HG02973 (cell line): ENCODE results near the gene TRERF1.
"Not testable (repeated sequence)": the region's sequence is repeated elsewhere in the genome, so short reads cannot be mapped to it uniquely, and the experiment has no call there.

Source experiments
- ATAC-seq: cut with Tn5 transposase; IDR thresholded peaks from one replicate; pipeline ENCODE4 v1.9.1; 2021; ENCODE audit warnings: moderate library complexity; ENCODE audit not compliant: unreplicated experiment

Gene TRERF1

DNA sequence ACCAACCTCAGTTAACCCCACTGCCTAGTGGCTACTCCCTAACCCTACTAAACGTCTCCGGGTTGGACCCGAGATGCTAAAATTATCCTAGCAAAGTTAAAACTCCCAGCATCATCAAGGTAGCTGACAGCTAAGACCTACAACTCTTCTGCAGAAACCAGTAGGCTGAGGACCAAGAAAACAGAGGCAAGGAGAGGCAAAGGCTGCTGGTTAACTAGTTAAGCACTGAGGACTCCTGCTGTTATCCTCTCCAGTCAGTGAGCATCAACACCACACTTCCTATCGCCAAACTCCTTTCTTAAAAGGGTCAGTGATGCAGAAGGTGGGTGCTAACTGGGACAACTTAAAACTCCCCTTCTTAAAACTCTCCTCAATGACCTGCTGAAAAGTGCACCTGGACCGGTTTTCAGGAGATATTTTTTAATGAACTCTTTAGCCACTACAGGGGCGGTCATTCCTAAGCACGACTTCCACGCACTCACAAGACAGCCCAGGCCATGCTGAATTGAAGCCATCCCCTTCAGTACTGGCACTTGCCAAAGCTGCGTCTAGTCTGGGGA, 1.7 kb downstream of the TRERF1 start:
- ATAC-seq, result no peak

DNA sequence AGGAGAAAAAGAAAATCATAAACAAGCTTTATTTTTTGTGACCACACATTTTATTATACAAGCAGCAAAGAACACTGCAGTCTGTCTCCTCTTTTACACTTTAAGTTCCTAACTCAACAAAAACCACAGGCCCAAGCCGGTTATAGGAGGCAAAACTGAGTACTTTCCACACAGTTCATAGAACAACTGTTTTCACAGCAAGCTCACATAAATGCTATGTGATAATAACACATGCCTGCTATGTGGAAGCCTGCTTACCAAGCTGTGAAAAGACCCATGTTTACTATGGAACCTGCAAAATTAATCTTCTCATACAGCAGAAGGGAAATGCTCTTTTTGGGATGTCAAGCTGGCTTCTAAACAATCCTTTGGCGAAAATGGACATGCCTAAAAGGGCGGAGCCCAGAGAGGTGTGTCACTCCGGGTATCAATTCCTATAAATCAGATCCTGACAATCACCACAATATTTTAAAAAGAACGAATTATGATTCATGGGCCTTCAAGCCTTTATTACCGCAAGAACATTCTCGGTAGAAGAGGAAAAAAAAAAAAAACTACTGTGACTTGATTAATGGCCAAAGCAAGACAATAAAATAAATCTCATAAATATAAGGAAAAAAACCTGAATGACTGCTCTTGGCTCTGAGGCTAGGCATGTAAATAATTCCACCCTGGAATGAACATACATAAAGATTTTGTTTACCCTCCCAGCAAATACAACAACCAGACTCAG, 2.6 kb downstream of the TRERF1 start:
- no peak for ATAC-seq

DNA sequence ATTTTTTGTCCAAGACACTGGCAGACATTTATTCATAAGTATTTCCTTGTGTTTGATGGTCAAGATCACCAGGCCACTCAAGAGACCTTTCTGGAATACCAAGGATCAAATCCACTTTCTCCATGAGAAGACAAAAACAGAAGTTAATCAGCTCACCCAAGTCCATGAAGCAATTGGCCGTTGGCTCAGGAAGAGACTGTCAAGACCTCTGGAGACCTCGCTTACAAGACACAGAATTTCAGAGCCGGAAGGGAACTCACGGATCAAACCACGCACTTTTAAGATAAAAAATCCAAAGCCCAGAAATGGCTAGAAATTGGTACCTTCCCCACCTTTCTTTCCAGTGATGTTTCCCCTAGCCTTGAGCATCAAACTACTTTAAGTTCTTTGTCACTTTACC, 3.3 kb downstream of the TRERF1 start:
- no peak for ATAC-seq

DNA sequence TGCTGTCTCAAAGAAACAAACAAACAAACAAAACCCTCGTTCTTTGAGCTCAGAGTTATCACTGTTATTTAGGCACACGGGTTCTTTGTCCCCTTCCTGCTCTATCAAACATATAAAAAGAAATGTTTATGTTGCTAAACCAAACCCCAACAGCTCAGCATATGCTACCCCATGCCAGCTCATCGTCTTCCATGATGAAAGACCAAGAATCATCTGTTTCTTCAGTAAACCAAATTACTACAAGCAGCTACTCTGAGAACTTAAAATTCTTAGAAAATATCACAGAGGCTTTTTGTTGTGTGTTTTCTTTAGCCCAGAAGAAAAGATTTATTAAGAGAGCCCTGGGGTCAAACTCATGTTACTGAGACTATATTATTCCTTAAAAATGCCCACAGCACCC, 4.7 kb downstream of the TRERF1 start:
- ATAC-seq, result no peak

DNA sequence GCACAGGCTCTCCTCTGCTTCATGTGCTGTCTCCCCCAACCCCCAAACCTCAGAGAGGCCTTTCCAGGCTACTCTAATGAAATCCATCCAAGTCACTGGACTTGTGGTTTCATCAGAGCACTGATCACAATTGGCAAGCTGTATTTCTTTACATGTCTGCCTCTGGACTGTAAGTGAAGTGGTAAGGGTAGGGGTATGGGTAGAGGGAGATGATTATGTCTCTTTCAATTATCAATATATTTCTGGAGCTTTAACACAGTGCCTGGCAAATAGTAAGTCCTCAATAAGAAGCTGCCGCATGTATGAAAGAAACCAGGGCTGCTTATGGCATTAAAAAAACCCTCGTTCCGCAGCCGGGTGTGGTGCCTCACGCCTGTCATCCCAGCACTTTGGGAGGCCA, 5.4 kb downstream of the TRERF1 start:
- no peak for ATAC-seq

DNA sequence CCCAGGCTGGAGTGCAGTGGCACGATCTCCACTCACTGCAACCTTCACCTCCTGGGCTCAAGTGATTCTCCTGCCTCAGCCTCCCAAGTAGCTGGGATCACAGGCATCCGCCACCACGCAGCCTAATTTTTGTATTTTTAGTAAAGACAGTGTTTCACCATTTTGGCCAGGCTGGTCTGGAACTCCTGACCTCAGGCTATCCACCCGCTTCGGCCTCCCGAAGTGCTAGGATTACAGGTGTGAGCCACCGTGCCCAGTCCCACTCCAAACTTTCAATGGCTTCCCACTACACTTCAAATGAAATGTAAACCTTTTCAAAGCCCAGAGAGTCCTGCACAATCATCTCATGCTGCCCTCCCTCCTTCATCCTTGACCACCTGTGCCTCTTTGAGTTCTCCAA, 5.8 kb downstream of the TRERF1 start:
- not testable (repeated sequence) for ATAC-seq

DNA sequence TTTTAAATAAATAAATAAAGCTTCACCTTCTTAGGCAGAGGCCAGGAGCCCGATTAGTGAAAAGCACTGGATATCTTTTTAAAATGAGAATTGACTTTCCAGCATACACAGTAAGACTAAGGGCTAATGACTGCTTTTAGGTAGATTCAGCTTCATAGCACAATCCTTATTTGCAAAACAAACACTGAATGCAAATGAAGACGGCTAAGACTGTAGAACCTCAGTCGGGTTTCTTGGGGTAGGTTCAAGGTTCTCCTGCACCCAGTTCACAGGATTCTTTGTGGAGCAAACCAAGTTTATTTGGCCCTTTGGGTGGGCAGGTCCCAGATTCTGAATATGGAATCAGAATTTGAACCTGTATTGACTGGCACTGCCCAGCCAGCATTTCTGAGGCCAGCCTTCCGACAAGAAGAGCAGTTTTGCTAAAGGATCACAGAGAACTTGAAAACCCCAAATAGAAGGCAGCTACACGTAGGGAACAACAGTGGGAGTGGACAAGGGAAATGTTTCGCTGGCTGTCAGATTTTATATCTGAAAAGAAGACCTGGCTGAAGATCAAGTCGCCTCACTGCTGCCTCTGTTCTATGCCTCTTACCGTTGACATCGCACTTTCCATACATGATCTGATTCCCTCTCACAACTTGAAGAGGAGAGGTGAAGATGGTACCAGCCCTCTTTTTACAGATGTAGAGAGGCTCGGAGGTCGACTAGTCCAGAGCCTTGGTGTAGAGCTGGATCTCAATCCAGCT, 8.2 kb downstream of the TRERF1 start:
- no peak for ATAC-seq

DNA sequence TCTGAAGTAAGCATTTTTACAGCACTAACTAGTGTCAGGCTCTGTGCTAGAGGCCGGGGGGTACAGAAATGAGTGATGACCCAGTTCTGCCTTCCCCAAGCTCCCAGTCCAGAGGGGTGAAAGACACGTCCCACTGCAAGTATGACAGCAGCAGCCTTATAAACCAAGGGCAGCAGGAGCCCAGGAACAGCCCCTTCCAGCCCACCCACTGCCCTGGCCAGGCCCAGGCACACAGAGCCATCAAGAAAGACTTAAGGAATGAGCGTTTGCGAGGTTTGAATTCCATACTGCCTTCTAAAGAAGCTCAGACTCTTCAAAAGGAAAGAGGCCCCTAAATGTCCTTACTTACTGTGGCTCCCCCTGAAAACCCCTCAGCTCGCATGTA, 10.0 kb downstream of the TRERF1 start:
- no peak for ATAC-seq

DNA sequence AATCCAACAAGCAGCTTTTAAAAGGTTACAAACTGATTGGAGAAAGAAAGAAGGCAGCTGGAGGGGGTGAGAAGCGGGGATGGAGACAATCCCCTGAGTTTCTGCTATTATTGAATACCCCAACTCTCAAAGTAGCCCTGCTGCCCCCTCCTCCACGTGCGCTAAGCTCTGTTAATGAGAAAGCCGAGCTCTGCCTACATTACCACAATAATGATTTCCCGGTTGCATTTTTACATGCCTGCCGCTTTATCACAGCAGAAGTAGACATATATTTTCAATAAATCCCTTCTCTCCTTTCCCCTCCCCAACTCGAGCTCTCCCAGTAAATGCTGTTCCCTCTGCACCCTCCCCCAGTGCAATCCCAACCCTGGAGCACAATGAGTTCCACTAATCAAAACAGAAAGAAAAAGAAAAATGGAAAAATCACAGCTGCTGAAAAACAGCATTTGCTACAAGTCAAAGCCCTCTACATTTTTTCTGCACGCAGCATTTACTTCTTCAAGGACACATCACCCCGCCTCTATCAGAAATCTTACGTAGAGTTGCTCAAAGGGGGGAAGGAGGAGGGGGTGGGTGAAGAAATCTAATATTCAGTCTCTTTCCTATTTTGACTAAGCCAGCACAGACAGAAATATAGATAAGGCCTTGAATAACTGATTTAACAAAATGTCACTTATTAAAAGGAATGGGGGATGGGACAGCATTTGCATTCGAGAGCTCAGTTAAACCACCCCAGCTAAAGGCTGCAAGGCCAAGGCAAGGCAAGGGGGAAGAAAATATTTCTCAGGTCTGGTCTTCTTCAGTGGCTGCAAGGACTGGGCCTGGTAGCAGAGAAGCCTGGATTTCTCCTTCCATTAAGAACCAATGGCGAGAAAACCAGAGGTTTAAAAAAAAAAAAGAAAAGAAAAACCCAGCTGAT, 10.7 kb downstream of the TRERF1 start:
- ATAC-seq, result no peak

DNA sequence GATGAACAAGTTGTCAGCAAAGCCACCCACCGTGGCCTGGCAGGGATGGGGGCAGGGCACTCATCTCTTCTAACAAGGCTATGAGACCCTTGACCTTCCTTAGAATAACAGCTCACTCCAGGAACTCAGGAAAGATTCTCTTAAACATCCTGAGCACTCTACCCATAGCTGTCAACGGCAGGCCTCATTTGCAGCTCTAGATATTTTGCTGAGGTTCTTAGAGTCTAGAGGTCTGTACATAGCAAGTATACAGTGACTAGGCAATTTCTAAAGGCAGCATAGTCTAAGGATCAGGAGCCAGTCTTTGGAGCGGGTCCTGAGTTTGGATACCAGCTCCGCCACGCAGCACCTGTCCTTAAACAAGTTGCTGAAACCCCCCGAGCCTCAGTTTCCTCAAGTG, 11.7 kb downstream of the TRERF1 start:
- no peak for ATAC-seq

DNA sequence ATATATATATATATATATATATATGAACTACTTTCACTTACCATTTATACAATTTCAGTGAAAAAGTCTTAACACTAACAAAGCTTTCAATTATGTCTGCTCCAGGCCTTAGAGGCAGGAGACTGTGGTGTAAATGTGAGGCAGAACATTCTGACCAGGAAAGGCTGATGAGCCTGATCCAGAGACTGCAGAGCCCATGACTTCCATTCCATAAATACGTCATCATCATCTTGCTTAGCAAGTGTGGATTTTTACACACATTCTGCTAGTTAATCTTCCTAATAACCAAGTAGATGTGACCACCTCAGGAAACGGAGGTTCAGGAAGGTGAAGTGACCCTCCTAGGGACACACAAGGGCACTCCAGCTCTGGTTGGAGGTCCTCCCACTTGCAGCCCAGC, 14.9 kb downstream of the TRERF1 start:
- ATAC-seq, result no peak

DNA sequence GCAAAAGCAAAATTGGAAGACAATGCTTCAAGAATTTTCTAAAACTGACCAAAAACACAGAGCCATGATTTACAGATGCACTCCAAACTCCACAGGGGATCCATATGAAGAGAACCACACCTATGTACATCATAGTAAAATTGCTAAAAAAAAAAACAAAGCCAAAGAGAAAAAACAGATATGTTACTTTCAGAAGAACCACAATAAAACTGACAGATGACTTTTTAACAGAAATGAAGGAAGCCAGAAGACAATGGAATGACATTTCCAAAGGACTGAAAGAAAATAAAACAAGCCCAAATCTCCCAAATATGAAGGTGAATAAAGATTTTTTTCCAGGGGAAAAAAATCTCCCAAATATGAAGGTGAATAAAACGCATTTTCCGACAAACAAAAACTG, 17.5 kb downstream of the TRERF1 start:
- no peak for ATAC-seq

DNA sequence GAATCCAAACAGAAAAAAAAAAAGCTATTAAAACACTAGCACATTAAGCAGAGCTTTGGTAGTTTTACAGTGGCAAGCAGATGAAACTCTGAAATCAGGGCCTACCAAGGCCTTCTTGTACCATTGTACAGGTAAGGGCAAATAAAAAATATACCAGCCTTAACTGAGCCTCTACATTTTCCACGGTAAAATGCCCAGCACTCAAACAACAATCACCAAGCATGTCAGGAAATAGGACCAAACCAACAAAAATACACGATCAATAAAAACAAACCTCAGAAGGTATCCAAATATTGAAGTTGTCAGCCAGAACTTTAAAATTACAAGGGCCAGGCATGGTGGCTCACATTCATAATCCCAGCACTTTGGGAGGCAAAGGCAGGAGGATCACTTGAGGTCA, 18.3 kb downstream of the TRERF1 start:
- ATAC-seq, result no peak

DNA sequence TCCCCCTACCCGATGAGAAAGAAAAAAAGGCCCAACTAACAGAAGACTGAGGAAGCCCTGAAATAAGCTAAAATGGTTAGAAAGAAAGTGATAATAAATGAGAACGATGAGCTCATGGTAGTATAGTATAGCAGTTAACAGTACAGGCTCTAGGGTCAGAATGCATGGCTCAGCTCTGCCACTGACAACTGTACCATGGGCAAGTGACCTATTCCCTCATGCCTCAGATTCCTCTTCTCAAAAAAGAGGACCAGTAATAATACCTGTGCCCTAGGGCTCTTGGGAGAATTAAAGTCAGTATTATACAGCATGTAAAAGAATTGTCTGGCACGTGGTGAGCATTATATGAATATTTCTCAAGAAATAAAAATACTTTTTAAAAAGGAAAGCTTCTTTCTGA, 19.8 kb downstream of the TRERF1 start:
- no peak for ATAC-seq

DNA sequence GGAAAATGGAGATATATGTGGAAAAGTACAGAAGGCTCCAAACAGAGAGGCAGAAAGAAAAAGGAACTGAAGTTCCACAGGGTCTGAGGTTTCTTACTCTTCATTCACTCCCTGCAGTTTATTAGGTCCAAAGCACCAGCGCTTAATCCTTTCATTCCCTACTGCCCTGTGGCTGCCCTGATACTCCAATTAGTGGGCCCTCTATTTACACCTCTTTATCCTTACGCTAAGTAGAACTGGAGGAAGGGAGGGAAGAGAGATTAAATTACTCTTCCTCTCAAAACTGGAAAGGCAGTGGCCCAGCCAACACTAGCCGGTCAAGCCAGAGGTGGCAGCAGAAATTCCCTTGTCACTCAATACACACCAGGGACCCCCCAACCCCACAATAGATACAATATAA, 20.4 kb downstream of the TRERF1 start:
- ATAC-seq, result no peak

DNA sequence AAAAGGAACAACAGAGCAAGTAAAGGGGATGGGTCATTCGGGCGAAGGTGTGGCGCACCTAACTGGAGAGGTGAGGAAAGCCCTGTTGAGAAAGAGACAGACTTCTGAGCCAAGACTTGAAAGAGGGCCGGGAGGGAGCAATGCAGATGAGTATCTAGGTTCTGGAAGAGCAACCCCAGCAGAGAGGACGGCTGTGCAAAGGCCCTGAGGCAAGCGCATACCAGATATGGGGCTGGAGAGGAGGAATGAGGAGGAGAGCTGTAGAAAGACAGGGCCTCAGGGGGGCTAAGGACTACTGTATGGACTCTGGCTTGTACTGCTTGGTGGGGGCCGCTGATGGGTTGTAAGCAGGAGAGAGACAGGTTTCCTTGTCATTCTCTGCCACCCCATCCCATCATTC, 21.9 kb downstream of the TRERF1 start:
- no peak for ATAC-seq

DNA sequence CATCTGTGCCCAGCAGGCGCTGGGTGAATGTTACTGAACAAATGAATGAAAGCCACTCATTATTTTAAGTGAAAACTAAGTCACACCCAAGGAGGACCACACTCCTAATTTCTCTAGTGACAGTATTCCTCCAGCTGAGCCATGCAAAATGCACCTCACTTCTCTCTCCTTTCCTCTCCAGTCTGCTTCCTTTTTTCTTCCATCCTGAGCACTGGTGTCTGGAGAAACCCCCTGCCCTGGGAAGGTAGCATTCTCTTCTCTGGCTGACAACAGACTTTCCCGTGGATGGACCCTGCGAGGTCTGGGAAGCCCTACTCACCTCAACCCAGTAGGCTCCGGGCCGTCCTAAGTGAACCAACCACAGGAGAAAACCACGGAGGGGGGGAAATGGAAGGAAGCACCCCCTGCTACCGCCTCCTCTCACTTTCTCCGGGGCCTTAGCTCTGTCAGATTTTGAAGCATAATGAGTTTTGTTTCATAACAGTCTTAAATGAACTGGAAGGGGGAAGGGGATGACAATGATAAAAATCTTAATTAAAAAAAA, 22.6 kb downstream of the TRERF1 start:
- no peak for ATAC-seq

DNA sequence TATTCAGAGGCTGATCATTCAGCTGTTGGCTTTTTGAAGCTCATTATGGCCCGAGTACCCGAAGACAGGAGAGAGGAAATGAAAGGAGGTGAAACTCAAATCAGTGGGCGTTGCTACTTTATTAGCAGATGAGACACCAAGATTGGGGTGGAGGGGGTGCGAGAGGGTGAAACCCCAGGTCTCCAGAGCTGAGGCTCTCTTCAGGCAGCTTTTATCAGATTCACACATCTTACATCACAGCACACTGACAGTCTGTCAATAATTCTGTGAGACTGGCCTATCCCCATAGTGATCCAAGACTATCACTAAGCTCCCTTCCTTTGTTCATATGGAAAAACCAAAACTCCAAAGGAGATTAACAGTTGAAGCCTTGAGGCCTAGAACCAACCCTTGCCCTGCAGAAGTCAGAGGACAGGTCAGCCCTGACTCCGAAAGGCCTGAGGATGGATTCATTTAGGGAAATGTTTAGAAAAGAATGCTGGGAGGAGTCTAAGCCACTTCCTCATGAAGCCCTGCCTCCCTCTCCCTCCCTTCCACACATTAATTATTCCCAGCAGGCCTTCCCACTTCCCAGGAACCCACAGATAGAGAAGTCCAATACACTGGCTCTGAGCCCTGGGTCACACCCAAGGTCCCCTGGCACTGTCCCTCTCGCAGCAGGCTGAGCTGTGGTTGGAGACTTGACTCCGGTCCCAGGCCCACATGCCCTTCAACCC, 23.2 kb downstream of the TRERF1 start:
- no peak for ATAC-seq

DNA sequence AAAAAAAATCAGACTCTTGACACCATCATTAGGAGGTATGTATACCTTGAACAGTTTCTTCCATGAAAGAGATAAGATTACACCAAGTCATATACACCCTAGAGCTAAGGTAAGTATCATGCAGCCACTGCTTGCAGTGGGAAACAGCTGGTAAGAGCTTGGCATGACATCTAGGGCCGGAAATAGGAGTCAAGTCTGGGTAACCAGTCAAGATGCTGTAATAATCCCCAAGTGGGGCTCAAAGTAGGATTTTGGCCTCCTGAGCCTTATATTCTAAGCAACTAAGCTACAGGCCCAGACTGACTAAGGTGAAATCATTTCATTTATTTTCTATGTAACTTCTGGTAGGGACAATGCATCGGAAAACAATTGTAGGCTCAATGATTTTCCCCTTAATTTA, 23.9 kb downstream of the TRERF1 start:
- ATAC-seq, result no peak

DNA sequence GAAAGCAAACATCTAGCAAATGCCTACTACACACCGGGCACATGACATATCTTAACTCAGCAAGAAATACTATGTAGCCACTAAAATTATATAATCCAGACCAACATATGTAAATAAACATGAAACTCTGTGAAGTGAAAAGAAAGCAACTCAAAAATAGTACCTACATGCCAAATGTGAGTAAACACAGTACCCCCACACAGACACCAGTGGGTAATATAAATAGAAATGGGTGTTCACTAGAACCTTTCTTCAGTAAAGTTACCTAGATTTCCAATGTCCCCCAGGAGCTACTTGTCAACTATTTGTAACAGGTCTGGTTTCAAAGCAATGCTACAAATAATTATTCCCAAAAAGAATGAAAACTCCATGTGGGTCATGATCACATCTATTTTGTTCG, 25.5 kb downstream of the TRERF1 start:
- ATAC-seq, result no peak
